K562 (cell line): ENCODE measurements around the gene ZBED4. TPM values are rescaled to one million over a fixed set of nuclear protein-coding genes. Genes with fewer than 3 reads are reported as not detected.

Experiments used
- ATAC-seq: fragments of 200-7000 bp; cut with Tn5 transposase; 3 replicates; pipeline ENCODE4 v1.9.1; 2020; ENCODE audit warnings: moderate library complexity
- BruUV-seq: library from RNA; stranded (reverse); fragments of 400-500 nt; replicated peaks from 2 replicates; lab custom pipeline; 2021; lab: Mats Ljungman, UMichigan
- CTCF ChIA-PET: fragments of 300-600 bp; formaldehyde crosslinking; extraction: SDS; loops from one replicate; lab custom pipeline; 2021; ENCODE audit warnings: low intra/inter-chr PET ratio; lab: Yijun Ruan, JAX
- POLR2A ChIA-PET: fragments of 300-600, 350-650 bp; sonication (Branson Sonifier 250); formaldehyde crosslinking; extraction: SDS; loops from one replicate; lab custom pipeline; 2021; ENCODE audit warnings: antibody characterized with exemption, inconsistent platforms; lab: Yijun Ruan, JAX
- DNase-seq, 4 experiments: peaks; one replicate each; pipeline versions ENCODE4 v3.0.0 to v3.0.0-alpha.2; 2011 to 2018; ENCODE audit warnings: low spot score in 3 of 4, mixed read lengths in 3 of 4; ENCODE audit errors: extremely low read depth in 1 of 4
- FAIRE-seq: peaks from 2 replicates; lab custom pipeline; 2011; peaks lifted over from hg19 to GRCh38; lab: Jason Lieb, UNC
- H2AFZ ChIP-seq: 2 replicates; pipeline ENCODE4 v1.6.0; 2011; ENCODE audit warnings: low read depth, low read length, control low read depth, inconsistent platforms
- H3K27ac ChIP-seq: fragments of 200-600 bp; 3 replicates; pipeline ENCODE4 v1.8.0; 2011; ENCODE audit warnings: low read depth, mild to moderate bottlenecking, control low read depth, inconsistent platforms, low read length, moderate library complexity, mixed read lengths; ENCODE audit errors: extremely low read depth
- H3K27me3 ChIP-seq, 2 experiments: fragments of 300-600 bp in 1 of 2; 2 replicates in 1 of 2; 3 replicates in 1 of 2; pipeline versions ENCODE4 v1.6.0 to v1.8.0; 2011; ENCODE audit warnings: inconsistent platforms in 2 of 2, low read length in 2 of 2, mild to moderate bottlenecking in 1 of 2, mixed read lengths in 1 of 2, moderate library complexity in 1 of 2; ENCODE audit not compliant: control insufficient read depth in 2 of 2, insufficient read depth in 2 of 2
- H3K36me3 ChIP-seq: fragments of 300-600 bp; 3 replicates; pipeline ENCODE4 v1.8.0; 2011; ENCODE audit warnings: mild to moderate bottlenecking, low read length, inconsistent platforms; ENCODE audit not compliant: control insufficient read depth, insufficient read depth
- H3K4me1 ChIP-seq, 2 experiments: fragments of 200-600 bp in 1 of 2; replicated peaks in 1 of 2; 2 replicates in 1 of 2; 3 replicates in 1 of 2; pipeline versions ENCODE4 v1.5.1 to v1.8.0; 2011; ENCODE audit warnings: inconsistent platforms in 2 of 2, low read length in 2 of 2, mild to moderate bottlenecking in 1 of 2, mixed read lengths in 1 of 2, moderate library complexity in 1 of 2; ENCODE audit not compliant: control insufficient read depth in 2 of 2, insufficient read depth in 2 of 2
- H3K4me2 ChIP-seq: 2 replicates; pipeline ENCODE4 v1.6.1; 2011; ENCODE audit warnings: low read length, control low read depth, inconsistent platforms, mixed read lengths; ENCODE audit not compliant: insufficient read depth
- H3K4me3 ChIP-seq: fragments of 200-600 bp; sonication (generic), shearing (Covaris generic); 2 replicates; pipeline ENCODE4 v1.5.1; 2016; ENCODE audit warnings: control low read depth, inconsistent platforms
- H3K79me2 ChIP-seq: fragments of 200-600 bp; 3 replicates; pipeline ENCODE4 v1.8.0; 2011; ENCODE audit warnings: low read length, inconsistent platforms; ENCODE audit not compliant: control insufficient read depth, insufficient read depth
- H3K9ac ChIP-seq, 2 experiments: 2 replicates each; pipeline versions ENCODE4 v1.6.0 to v1.6.1; 2011; ENCODE audit warnings: low read depth in 2 of 2, low read length in 2 of 2, control low read depth in 1 of 2, inconsistent platforms in 1 of 2, mild to moderate bottlenecking in 1 of 2, mixed read lengths in 1 of 2; ENCODE audit not compliant: insufficient read depth in 1 of 2
- H3K9me1 ChIP-seq: one replicate; pipeline ENCODE4 v1.6.0; 2011; ENCODE audit warnings: inconsistent platforms, mild to moderate bottlenecking, low read length, moderate library complexity; ENCODE audit not compliant: control insufficient read depth, insufficient read depth
- H3K9me3 ChIP-seq: replicated peaks from 2 replicates; pipeline ENCODE4 v1.5.1; 2011; ENCODE audit warnings: low read depth, low read length, inconsistent platforms; ENCODE audit not compliant: control insufficient read depth, insufficient read depth
- H4K20me1 ChIP-seq: replicated peaks from 2 replicates; pipeline ENCODE4 v1.6.1; 2011; ENCODE audit warnings: low read length, inconsistent platforms, mixed read lengths; ENCODE audit not compliant: control insufficient read depth, insufficient read depth
- ASH1L ChIP-seq: fragments of 450-650 bp; IDR thresholded peaks from 2 replicates; pipeline ENCODE4 v1.6.1; 2018; ENCODE audit warnings: borderline replicate concordance, mild to moderate bottlenecking, low read depth; ENCODE audit not compliant: partially characterized antibody
- CBFA2T3 ChIP-seq: fragments of 450-650 bp; IDR thresholded peaks from 2 replicates; pipeline ENCODE4 v1.6.1; 2017
- ETS2 ChIP-seq: IDR thresholded peaks from 2 replicates; pipeline ENCODE4 v1.6.1; 2016; ENCODE audit warnings: borderline replicate concordance, missing genetic modification characterization, mild to moderate bottlenecking, moderate library complexity, missing compliant biosample characterization; ENCODE audit not compliant: poor library complexity, severe bottlenecking
- FOS ChIP-seq: IDR thresholded peaks from 3 replicates; pipeline ENCODE4 v1.6.1; 2011; ENCODE audit not compliant: insufficient read length; ENCODE audit errors: extremely low read depth
- MBD2 ChIP-seq: sonication (generic); IDR thresholded peaks from 2 replicates; pipeline ENCODE4 v1.6.1; 2016; ENCODE audit warnings: low read depth, borderline replicate concordance
- NFYB ChIP-seq: IDR thresholded peaks from 2 replicates; pipeline ENCODE4 v1.6.1; 2011; ENCODE audit warnings: mild to moderate bottlenecking, moderate library complexity; ENCODE audit not compliant: insufficient read length; ENCODE audit errors: extremely low read depth
- NR2C1 ChIP-seq, 2 experiments: fragments of 450-650 bp; IDR thresholded peaks; 2 replicates each; pipeline ENCODE4 v1.6.1; 2017; ENCODE audit warnings: mild to moderate bottlenecking in 2 of 2, antibody characterized with exemption in 1 of 2, inconsistent platforms in 1 of 2, missing compliant biosample characterization in 1 of 2, missing genetic modification characterization in 1 of 2
- RFX1 ChIP-seq: fragments of 450-650 bp; IDR thresholded peaks from 2 replicates; pipeline ENCODE4 v1.6.1; 2016; ENCODE audit warnings: mild to moderate bottlenecking, moderate library complexity
- ZNF384 ChIP-seq: IDR thresholded peaks from 2 replicates; pipeline ENCODE4 v1.6.1; 2012; ENCODE audit warnings: low read depth, low read length, improper control_type of control experiment
- ZNF507 ChIP-seq: conservative IDR thresholded peaks from 2 replicates; pipeline ENCODE4 v1.6.1; 2017; ENCODE audit warnings: missing genetic modification characterization, missing compliant biosample characterization
- WGBS: fragments of 100-300 bp; shearing (Covaris generic); methylation state at CpG from one replicate; pipeline ENCODE4 v1.1.6; 2016; ENCODE audit warnings: low coverage, mixed read lengths; ENCODE audit not compliant: insufficient coverage; ENCODE audit errors: missing lambda C conversion rate; 5-methylcytosine and 5-hydroxymethylcytosine counted together
- in situ Hi-C: fragments of 300-500 bp; cut with MboI; formaldehyde crosslinking; loops from 4 replicates; pipeline ENCODE4 v1.15.0; 2018; ENCODE audit warnings: inconsistent platforms, mixed read lengths
- intact Hi-C: fragments of 100-400 bp; cut with micrococcal nuclease; formaldehyde crosslinking; loops from 2 replicates; pipeline ENCODE4 v1.14.2; 2022
- polyA plus RNA-seq, 8 experiments: library from polyadenylated mRNA; depleted of rRNA in 4 of 8; stranded (reverse) in 5 of 8; unstranded in 3 of 8; fragments of >200 nt; fragmentation: Nextera tagmentation in 2 of 8; fragmentation: Illumina TruSeq in 1 of 8; extraction: Ambion mirVana in 2 of 8; extraction: Trizol in 1 of 8; gene quantifications; 2 replicates each; pipeline versions ENCODE4 v1.2.1 to v1.2.3, GENCODE V29; 2011 to 2014; ENCODE audit warnings: inconsistent platforms in 1 of 8, missing spikeins in 1 of 8
- total RNA-seq, 7 experiments: library from RNA; depleted of rRNA in 6 of 7; stranded (reverse); fragments of >200 nt in 6 of 7; fragmentation: Illumina TruSeq in 2 of 7; extraction: Trizol in 2 of 7; gene quantifications; 2 replicates each; pipeline versions ENCODE4 v1.2.1 to v1.2.3, GENCODE V29; 2011 to 2021; ENCODE audit warnings: low replicate concordance in 1 of 7
- TF ChIP-seq, protein P1 (sequence below): sonication (generic); formaldehyde crosslinking; IDR thresholded peaks from 2 replicates; pipeline ENCODE4 v1.8.0; 2022; ENCODE audit warnings: missing genetic modification reagents, mild to moderate bottlenecking, moderate library complexity, borderline replicate concordance
- TF ChIP-seq, protein P2 (sequence below): sonication (generic); formaldehyde crosslinking; IDR thresholded peaks from 2 replicates; pipeline ENCODE4 v1.8.0; 2022; ENCODE audit warnings: mild to moderate bottlenecking, missing genetic modification reagents
- TF ChIP-seq, protein P3 (sequence below): fragments of 150-350 bp; conservative IDR thresholded peaks from 2 replicates; pipeline ENCODE4 v1.6.1; 2014; ENCODE audit warnings: low read length

Gene ZBED4
- total and polyA plus RNA-seq, 9 of the 15 experiments (the other 6 are each of a cell fraction or from before 2014, with no cell fraction given) = 1.5 to 16.8 (median 7.4) TPM

DNA sequence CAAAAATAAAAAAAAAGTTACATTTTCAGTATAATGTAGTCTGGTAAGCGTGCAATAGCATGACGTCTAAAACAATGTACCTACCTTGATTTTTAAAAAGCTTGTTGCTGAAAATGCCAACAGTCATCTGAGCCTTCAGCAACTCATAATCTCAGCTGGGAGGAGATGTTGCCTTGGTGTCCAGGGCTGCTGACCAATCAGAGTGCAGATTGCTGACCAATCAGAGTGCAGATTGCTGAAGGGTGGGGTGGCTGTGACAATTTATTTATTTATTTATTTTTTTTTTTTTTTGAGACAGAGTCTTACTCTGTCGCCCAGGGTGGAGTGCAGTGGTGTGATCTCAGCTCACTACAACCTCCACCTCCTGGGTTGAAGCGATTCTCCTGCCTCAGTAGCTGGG is 17.8 kb downstream of the ZBED4 start:
- Histone ChIP-seq H3K27me3 (no peaks in the 10 kb centered on the region), H2AFZ (no peak overlapping the region), H3K9me1 (no peaks in the 10 kb centered on the region), H3K4me3 (no peak overlapping the region), H3K9ac (no peak overlapping the region), H4K20me1 (peaks cover 9% of the 10 kb centered on the region; the same call in 1 of the 2 replicates), H3K36me3 (peaks cover 9% of the 10 kb centered on the region; the same call in 2 of the 3 replicates), H3K79me2 (peaks cover 80% of the 10 kb centered on the region), H3K27ac (no peak overlapping the region), H3K9me3 (peaks cover 3% of the 10 kb centered on the region), H3K4me2 (no peak overlapping the region), H3K4me1 (peaks cover 6 to 13% of the 10 kb centered on the region in 2 experiments; a peak in 4 of 5 replicates)
- peak; percentile 50 to 81 (median 52) for DNase-seq
- POLR2A ChIA-PET = interaction anchor here (1.0 to 1.4 kb wide), 3 partner anchors 10 to 14 kb away, joined by 3 to 6 read pairs (median 4); no protein-coding TSS in a partner anchor
- 61% methylated on average over 4 of the region's 4 CpGs for WGBS
- CTCF ChIA-PET = no interaction called here
- peak; percentile 23 for FAIRE-seq
- in situ Hi-C loops = no loop called here
- intact Hi-C loops = no loop called here
- peak; percentile 81 for ATAC-seq
- no TSS peak for BruUV-seq
- TF ChIP-seq MBD2 (peak; percentile 47; the same call in 1 of the 2 replicates), ASH1L (peak; percentile 75), CBFA2T3 (no peak), ETS2 (tag) (no peak), ZNF507 (tag) (no peak), RFX1 (peak; percentile 70), NFYB (peak; percentile 54), ZNF384 (peak; percentile 83), NR2C1 (IDR thresholded peaks at IDR 0.05) (no peak), NR2C1 (tag; IDR thresholded peaks at IDR 0.05) (no peak), FOS (peak; percentile 67)
- TF ChIP-seq, protein P1, sequence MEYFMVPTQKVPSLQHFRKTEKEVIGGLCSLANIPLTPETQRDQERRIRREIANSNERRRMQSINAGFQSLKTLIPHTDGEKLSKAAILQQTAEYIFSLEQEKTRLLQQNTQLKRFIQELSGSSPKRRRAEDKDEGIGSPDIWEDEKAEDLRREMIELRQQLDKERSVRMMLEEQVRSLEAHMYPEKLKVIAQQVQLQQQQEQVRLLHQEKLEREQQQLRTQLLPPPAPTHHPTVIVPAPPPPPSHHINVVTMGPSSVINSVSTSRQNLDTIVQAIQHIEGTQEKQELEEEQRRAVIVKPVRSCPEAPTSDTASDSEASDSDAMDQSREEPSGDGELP (CRISPR knock-in tag) = 0 out of 2 replicates have a peak, but pooled peaks have one; percentile 19
- TF ChIP-seq, protein P2, sequence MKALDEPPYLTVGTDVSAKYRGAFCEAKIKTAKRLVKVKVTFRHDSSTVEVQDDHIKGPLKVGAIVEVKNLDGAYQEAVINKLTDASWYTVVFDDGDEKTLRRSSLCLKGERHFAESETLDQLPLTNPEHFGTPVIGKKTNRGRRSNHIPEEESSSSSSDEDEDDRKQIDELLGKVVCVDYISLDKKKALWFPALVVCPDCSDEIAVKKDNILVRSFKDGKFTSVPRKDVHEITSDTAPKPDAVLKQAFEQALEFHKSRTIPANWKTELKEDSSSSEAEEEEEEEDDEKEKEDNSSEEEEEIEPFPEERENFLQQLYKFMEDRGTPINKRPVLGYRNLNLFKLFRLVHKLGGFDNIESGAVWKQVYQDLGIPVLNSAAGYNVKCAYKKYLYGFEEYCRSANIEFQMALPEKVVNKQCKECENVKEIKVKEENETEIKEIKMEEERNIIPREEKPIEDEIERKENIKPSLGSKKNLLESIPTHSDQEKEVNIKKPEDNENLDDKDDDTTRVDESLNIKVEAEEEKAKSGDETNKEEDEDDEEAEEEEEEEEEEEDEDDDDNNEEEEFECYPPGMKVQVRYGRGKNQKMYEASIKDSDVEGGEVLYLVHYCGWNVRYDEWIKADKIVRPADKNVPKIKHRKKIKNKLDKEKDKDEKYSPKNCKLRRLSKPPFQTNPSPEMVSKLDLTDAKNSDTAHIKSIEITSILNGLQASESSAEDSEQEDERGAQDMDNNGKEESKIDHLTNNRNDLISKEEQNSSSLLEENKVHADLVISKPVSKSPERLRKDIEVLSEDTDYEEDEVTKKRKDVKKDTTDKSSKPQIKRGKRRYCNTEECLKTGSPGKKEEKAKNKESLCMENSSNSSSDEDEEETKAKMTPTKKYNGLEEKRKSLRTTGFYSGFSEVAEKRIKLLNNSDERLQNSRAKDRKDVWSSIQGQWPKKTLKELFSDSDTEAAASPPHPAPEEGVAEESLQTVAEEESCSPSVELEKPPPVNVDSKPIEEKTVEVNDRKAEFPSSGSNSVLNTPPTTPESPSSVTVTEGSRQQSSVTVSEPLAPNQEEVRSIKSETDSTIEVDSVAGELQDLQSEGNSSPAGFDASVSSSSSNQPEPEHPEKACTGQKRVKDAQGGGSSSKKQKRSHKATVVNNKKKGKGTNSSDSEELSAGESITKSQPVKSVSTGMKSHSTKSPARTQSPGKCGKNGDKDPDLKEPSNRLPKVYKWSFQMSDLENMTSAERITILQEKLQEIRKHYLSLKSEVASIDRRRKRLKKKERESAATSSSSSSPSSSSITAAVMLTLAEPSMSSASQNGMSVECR (CRISPR knock-in tag) = no peak
- TF ChIP-seq, protein P3, sequence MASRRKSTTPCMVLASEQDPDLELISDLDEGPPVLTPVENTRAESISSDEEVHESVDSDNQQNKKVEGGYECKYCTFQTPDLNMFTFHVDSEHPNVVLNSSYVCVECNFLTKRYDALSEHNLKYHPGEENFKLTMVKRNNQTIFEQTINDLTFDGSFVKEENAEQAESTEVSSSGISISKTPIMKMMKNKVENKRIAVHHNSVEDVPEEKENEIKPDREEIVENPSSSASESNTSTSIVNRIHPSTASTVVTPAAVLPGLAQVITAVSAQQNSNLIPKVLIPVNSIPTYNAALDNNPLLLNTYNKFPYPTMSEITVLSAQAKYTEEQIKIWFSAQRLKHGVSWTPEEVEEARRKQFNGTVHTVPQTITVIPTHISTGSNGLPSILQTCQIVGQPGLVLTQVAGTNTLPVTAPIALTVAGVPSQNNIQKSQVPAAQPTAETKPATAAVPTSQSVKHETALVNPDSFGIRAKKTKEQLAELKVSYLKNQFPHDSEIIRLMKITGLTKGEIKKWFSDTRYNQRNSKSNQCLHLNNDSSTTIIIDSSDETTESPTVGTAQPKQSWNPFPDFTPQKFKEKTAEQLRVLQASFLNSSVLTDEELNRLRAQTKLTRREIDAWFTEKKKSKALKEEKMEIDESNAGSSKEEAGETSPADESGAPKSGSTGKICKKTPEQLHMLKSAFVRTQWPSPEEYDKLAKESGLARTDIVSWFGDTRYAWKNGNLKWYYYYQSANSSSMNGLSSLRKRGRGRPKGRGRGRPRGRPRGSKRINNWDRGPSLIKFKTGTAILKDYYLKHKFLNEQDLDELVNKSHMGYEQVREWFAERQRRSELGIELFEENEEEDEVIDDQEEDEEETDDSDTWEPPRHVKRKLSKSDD = no peak
